ENCODE results near the gene FAM89B.
A peak's percentile ranks its signal among the peaks of the same experiment; 100 is the strongest.

Gene FAM89B

DNA sequence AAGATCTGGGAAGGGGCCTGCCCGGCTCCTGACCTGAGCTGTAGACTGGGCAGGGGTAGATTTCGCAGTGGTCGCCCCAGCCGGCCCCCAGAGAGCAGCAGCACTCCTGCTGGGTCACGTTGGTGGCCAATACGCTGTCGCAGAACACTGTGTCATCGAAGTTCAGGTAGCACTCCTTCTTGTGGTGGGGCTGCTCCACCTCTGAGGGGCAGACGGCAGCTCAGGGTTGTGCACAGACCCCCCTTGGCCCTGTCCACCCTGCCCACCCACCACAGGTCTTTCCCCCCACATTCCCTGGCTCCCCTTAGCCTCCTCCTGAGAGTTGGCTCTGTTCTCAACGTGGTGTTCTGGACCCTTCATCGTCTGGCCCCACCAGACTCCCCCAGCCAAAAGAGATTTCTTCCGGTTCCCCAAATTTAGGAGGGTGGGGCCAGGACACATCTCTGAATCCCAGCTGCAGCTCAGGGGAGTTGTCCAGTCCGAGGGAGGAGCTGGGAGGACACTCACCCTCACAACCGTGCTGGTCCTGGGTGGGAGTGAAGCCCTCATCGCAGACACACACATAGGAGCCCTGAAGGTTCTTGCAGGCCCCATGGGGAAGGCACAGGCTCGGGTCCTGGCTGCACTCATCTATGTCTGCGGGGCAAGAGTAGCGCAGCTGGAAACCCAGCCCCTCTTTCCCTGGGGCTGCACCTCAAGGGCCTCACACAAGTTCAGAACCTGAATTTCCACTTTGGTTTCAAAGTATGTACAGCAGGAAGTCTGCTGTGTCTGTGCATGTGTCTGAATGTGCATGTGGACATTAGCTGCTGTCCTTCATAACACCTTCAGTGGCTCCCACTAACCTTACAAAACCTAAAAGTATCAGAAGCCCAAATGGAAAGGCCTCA lies 31.0 kb upstream of the FAM89B start:
- peak overlapping the region; percentile 53; the same call in 1 of the 2 replicates for H3K27ac ChIP-seq (ENCODE audit: low read length)
- H3K9ac ChIP-seq (ENCODE audit: low read depth, low read length) = peak overlapping the region; percentile 38
- no peaks in the 10 kb centered on the region for H3K79me2 ChIP-seq (ENCODE audit: insufficient read depth, low read length)
- ATAC-seq (ENCODE audit: insufficient read depth, low read depth) (no peak), DNase-seq (no peak)
- peaks cover 16% of the 10 kb centered on the region for H3K36me3 ChIP-seq (ENCODE audit: insufficient read depth, low read length)
- H3K27me3 ChIP-seq (ENCODE audit: insufficient read depth, low read length, poor library complexity) = no peaks in the 10 kb centered on the region
- peaks cover 2% of the 10 kb centered on the region; the same call in 1 of the 2 replicates for H4K20me1 ChIP-seq (ENCODE audit: insufficient read depth, low read length)
- peaks cover 28% of the 10 kb centered on the region for H3K4me1 ChIP-seq (ENCODE audit: insufficient read depth, low read length)
- 0 out of 2 replicates have a peak overlapping the region, but pooled peaks have one; percentile 9 for H2AFZ ChIP-seq (ENCODE audit: low read depth, low read length)
- peak overlapping the region in 1 of 2 experiments; percentile 53; a peak in 2 of 4 replicates for H3K4me3 ChIP-seq (ENCODE audit: low read depth in 1 of 2, low read length in 2 of 2)
- H3K9me3 ChIP-seq (ENCODE audit: insufficient read depth, low read length, severe bottlenecking) = no peaks in the 10 kb centered on the region
- peak overlapping the region; percentile 65 for H3K4me2 ChIP-seq (ENCODE audit: insufficient read depth, low read length)
- TF ChIP-seq, protein P1, sequence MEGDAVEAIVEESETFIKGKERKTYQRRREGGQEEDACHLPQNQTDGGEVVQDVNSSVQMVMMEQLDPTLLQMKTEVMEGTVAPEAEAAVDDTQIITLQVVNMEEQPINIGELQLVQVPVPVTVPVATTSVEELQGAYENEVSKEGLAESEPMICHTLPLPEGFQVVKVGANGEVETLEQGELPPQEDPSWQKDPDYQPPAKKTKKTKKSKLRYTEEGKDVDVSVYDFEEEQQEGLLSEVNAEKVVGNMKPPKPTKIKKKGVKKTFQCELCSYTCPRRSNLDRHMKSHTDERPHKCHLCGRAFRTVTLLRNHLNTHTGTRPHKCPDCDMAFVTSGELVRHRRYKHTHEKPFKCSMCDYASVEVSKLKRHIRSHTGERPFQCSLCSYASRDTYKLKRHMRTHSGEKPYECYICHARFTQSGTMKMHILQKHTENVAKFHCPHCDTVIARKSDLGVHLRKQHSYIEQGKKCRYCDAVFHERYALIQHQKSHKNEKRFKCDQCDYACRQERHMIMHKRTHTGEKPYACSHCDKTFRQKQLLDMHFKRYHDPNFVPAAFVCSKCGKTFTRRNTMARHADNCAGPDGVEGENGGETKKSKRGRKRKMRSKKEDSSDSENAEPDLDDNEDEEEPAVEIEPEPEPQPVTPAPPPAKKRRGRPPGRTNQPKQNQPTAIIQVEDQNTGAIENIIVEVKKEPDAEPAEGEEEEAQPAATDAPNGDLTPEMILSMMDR (IDR thresholded peaks at IDR 0.05; ENCODE audit: borderline replicate concordance, extremely low read depth, low read length, poor library complexity, severe bottlenecking) = no peak
- TF ChIP-seq EZH2 (IDR thresholded peaks at IDR 0.05; ENCODE audit: borderline replicate concordance, low read depth, low read length, severe bottlenecking) = no peak

DNA sequence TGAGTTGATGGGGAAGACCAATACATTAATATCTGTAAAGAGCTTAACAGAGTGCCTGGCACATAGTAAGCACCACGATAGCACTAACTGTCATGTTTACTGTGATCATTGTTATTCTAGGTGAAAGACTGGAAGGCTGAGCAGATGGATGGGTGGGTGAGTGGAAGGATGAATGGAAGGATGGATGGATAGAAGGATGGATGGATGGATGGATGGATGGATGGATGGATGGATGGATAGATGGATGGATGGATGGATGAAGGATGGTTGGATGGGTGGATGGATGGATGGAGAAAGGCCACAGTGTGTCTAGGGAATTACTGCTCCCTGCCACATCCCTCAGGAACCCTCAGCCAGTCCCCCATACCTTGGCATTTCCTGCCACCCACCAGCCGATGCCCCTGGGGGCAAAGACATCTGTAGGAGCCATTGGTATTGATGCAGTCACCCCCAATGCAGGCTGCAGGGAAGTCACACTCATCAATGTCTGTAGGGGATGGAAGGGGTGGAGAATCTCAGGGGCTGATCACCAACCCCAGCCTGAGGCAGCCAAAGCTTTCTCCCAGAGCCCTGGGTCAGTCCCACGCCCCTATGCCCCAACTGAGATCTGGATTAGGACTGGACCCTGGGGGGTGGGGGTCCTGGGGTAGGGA lies 29.5 kb upstream of the FAM89B start:
- Histone ChIP-seq H3K9ac (ENCODE audit: low read depth, low read length) (no peak overlapping the region), H3K4me1 (ENCODE audit: insufficient read depth, low read length) (peaks cover 43% of the 10 kb centered on the region), H3K79me2 (ENCODE audit: insufficient read depth, low read length) (no peaks in the 10 kb centered on the region), H4K20me1 (ENCODE audit: insufficient read depth, low read length) (peaks cover 2% of the 10 kb centered on the region; the same call in 1 of the 2 replicates), H3K27ac (ENCODE audit: low read length) (no peak overlapping the region), H3K27me3 (ENCODE audit: insufficient read depth, low read length, poor library complexity) (no peaks in the 10 kb centered on the region), H3K4me3 (ENCODE audit: low read depth in 1 of 2, low read length in 2 of 2) (no peak overlapping the region), H2AFZ (ENCODE audit: low read depth, low read length) (no peak overlapping the region), H3K36me3 (ENCODE audit: insufficient read depth, low read length) (peaks cover 5% of the 10 kb centered on the region), H3K9me3 (ENCODE audit: insufficient read depth, low read length, severe bottlenecking) (no peaks in the 10 kb centered on the region), H3K4me2 (ENCODE audit: insufficient read depth, low read length) (no peak overlapping the region)
- DNase-seq = no peak
- no peak for ATAC-seq (ENCODE audit: insufficient read depth, low read depth)
- TF ChIP-seq, protein P1 (IDR thresholded peaks at IDR 0.05; ENCODE audit: borderline replicate concordance, extremely low read depth, low read length, poor library complexity, severe bottlenecking) = no peak
- TF ChIP-seq EZH2 (IDR thresholded peaks at IDR 0.05; ENCODE audit: borderline replicate concordance, low read depth, low read length, severe bottlenecking) = no peak

- DNase-seq (no peak), ATAC-seq (ENCODE audit: insufficient read depth, low read depth) (peak; percentile 18)
- no peak for TF ChIP-seq EZH2 (IDR thresholded peaks at IDR 0.05; ENCODE audit: borderline replicate concordance, low read depth, low read length, severe bottlenecking)
- TF ChIP-seq, protein P1 (IDR thresholded peaks at IDR 0.05; ENCODE audit: borderline replicate concordance, extremely low read depth, low read length, poor library complexity, severe bottlenecking) = no peak
- Histone ChIP-seq H4K20me1 (ENCODE audit: insufficient read depth, low read length) (peaks cover 2% of the 10 kb centered on the region), H2AFZ (ENCODE audit: low read depth, low read length) (peak overlapping the region; percentile 34), H3K9ac (ENCODE audit: low read depth, low read length) (peak overlapping the region; percentile 28), H3K4me1 (ENCODE audit: insufficient read depth, low read length) (peaks cover 45% of the 10 kb centered on the region), H3K36me3 (ENCODE audit: insufficient read depth, low read length) (no peaks in the 10 kb centered on the region), H3K4me2 (ENCODE audit: insufficient read depth, low read length) (peak overlapping the region; percentile 67; the same call in 1 of the 2 replicates), H3K27me3 (ENCODE audit: insufficient read depth, low read length, poor library complexity) (no peaks in the 10 kb centered on the region), H3K9me3 (ENCODE audit: insufficient read depth, low read length, severe bottlenecking) (no peaks in the 10 kb centered on the region), H3K4me3 (ENCODE audit: low read depth in 1 of 2, low read length in 2 of 2) (peak overlapping the region in 1 of 2 experiments; percentile 52; a peak in 1 of 4 replicates), H3K79me2 (ENCODE audit: insufficient read depth, low read length) (no peaks in the 10 kb centered on the region), H3K27ac (ENCODE audit: low read length) (peak overlapping the region; percentile 79)
Observed at GRCh38 chr11:65545853-65546216, 26.5 kb upstream of the FAM89B start.

Measured in DND-41 (cell line).